ENCODE results near the gene TMEM132C. TPM values are rescaled to one million over a fixed set of nuclear protein-coding genes. Genes with fewer than 3 reads are reported as not detected.
"Not testable (repeated sequence)": the region's sequence is repeated elsewhere in the genome, so short reads cannot be mapped to it uniquely, and the experiment has no call there.

The TMEM132C gene
- polyA plus RNA-seq (ENCODE audit: insufficient read length in 4 of 4): 1 to 10 TPM; 1.9 to 3.7 (median 3.3) TPM

- DNase-seq (ENCODE audit: low read depth in 4 of 4, low spot score in 3 of 4): no peak
Observed at GRCh38 chr12:128267131-128267622, at the start of gene TMEM132C. TMEM132C (plus strand) TSS chr12:128267170; CDS start chr12:128267403, 233 bp downstream.

- DNase-seq (ENCODE audit: low read depth in 4 of 4, low spot score in 3 of 4): no peak
Observed at GRCh38 chr12:128224226-128224625, 42.7 kb upstream of the TMEM132C start.

DNA sequence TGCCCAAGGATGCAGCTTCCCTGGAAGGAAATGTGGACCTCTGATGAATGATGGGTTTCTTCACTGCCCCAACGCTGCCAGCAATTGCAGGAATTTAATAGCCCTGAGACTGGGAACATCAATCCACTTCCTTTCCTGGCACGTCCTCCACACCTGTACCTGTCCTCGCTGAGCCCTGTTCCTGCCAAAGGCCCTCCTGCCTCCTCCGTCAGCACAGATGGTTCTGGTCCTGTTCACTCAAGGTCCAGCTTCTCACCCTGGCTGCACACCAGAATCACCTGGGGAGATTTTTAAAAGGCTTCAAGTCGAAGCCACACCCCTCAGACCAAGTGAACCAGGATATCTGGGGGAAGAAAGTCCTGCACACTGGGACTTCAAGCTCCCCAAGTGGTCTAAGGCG is 38.4 kb upstream of the TMEM132C start:
- no peak for DNase-seq (ENCODE audit: low read depth in 4 of 4, low spot score in 3 of 4)

GRCh38 chr12:128235635-128236417 is 31.1 kb upstream of the TMEM132C start:
- DNase-seq (ENCODE audit: low read depth in 4 of 4, low spot score in 3 of 4): no peak

DNA sequence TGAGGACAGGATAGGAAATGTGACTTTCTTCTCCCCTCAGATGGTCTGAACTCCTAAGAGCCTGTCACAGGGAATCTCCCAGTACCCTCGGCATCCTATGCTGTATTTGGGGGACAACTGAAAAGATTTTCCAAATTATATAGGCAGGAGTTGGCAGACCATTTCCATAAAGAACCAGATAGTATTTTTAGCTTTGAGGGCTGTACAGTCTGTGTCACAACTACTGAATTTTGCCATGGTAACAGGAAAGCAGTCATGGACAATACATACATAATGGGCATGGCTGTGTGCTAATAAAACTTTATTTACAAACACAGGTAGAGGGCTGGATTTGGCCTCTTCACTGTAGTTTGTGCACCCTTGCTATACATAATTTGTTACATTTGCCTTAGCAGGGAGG is 30.4 kb upstream of the TMEM132C start:
- no peak for DNase-seq (ENCODE audit: low read depth in 4 of 4, low spot score in 3 of 4)

DNA sequence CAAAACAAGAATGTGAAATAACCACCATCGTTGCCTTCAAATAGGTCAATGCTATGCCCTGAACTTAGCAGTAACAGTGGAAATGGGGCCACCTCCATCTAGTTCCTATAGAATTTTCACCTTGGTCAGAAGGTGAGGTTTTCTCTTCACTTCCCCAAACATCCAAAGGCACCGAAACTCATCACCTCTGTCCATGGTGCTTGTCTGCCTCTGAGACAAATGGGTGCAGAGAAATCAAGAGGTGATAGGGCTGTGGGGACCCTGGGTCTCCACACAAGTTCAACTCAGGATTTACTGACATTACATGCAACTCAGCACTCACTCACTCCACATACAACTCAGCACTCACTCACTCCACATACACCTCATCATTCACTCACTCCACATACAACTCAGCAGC is 26.2 kb upstream of the TMEM132C start:
- no peak for DNase-seq (ENCODE audit: low read depth in 4 of 4, low spot score in 3 of 4)

GRCh38 chr12:128245121-128245520 is 21.8 kb upstream of the TMEM132C start:
- DNase-seq (ENCODE audit: low read depth in 4 of 4, low spot score in 3 of 4): no peak

GRCh38 chr12:128245905-128246304 is 21.1 kb upstream of the TMEM132C start:
- no peak for DNase-seq (ENCODE audit: low read depth in 4 of 4, low spot score in 3 of 4)

DNA sequence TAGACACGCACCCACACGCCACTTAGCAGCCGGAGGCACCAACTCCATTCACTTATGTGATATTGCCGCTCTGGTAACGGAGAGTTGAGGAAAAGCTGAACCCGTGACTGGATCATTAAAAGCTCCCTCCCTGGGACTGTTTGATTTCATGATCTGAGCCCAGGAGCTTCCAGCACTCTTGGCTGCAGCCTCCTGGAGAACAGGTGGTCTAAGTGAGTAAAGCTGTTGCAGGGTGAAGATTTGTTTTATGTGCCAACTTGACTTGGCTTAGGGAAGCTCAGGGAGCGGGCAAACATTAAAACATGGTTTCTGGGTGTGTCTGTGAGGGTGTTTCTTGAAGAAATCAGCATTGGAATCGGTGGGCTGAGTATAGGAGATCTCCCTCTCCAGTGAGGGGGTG is 16.9 kb upstream of the TMEM132C start:
- no peak for DNase-seq (ENCODE audit: low read depth in 4 of 4, low spot score in 3 of 4)

DNA sequence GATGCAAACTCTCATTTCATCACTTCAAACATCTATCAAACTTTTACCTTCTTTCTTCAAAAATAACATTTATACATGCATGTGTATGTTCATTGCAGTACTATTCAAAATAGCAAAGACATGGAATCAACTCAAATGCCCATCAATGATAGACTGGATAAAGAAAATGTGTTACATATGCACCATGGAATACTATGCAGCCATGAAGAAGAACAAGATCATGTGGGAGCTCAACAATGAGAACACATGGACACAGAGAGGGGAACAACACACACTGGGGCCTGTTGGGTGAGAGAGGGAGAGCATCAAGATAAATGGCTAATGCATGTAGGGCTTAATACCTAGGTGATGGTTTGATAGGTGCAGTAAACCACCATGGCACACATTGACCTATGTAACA is 13.1 kb upstream of the TMEM132C start:
- not testable (repeated sequence) for DNase-seq (ENCODE audit: low read depth in 4 of 4, low spot score in 3 of 4)

GRCh38 chr12:128258866-128259555 is 8.0 kb upstream of the TMEM132C start:
- DNase-seq (ENCODE audit: low read depth in 4 of 4, low spot score in 3 of 4): no peak

DNA sequence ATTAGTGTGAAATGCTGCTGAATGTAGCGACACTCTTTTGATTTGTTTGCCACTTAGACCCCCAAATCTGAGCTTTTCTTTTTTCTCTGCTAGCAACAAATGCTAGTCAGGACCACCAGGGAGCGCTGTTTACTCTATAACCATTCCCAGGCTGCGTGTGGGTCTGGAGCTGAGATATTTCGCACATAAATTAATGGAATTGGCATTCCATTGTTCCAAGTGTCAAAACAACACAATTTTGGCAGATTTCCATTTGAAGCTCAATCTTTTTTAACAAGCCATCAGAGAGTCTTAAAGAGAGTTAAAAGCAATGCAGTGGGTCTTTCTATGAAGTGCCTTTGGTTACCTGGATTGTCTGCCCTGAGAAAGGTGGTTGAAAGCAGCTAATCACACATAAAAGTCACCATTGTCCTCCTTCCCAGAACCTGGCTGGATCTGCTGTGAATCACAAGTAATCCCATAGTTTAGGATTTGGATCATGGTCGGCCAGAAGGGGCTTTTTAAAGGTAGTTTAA is 7.4 kb upstream of the TMEM132C start:
- DNase-seq (ENCODE audit: low read depth in 4 of 4, low spot score in 3 of 4): no peak

- DNase-seq (ENCODE audit: low read depth in 4 of 4, low spot score in 3 of 4): no peak
Observed at GRCh38 chr12:128261757-128262156, 5.2 kb upstream of the TMEM132C start.

DNA sequence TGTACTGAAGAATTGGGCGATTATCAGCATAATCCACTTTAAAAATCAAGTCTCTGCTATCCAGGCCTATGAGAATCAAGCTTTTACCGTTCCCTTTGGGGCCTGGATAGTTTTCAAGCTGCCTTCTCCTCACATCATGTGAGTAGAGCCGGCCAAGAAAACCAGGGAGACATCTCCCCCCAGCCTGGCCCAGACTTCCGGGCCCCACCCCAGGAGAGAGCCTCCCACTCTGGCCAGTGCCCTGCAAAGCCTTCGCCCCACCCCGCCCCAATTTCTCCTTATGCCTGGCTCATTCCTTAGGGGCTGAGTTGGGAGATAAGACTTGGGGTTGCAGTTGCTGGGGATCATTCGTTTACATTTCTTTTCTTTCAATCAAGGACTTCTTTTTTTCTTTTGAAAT is 1.4 kb upstream of the TMEM132C start:
- DNase-seq (ENCODE audit: low read depth in 4 of 4, low spot score in 3 of 4): no peak

GRCh38 chr12:128266086-128266485 is 884 bp upstream of the TMEM132C start:
- DNase-seq (ENCODE audit: low read depth in 4 of 4, low spot score in 3 of 4): no peak

GRCh38 chr12:128266541-128267130 is 334 bp upstream of the TMEM132C start:
- no peak for DNase-seq (ENCODE audit: low read depth in 4 of 4, low spot score in 3 of 4)

DNA sequence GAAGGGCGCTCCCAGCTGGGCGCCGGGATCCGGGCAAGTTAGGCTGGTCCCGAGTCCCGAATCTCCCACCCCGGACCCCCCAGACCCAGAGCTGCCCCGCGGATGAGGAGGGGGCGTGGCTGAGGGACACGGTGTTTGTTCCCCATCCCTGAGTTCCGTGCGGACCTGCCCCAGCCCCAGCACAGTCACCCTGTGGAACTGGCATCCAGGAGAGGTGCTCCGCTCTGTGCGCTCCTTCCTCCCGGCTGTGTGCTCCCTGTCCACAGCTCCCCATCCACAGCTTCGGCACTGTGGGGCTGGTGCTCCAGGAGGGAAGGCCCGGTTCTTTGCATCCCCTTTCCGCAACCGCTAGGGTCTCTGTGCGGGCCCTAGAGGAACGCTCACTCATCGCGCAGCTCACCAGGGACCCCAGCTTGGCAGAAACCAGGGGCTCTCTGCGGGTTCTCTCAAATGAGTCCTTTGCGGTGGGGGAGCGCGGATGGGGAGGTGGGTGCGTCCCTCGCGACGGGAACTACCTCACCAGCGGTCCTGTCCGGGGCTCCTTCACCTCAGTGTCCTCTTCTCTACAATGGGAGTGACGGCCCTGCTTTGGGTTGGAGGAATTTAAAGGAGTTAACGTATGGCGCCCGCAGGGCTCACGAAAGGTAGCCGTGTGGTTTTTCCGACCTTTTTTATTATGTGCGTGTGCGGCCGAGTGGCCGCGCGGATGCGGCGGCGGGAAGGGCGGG is 845 bp downstream of the TMEM132C start:
- DNase-seq (ENCODE audit: low read depth in 4 of 4, low spot score in 3 of 4): no peak

DNA sequence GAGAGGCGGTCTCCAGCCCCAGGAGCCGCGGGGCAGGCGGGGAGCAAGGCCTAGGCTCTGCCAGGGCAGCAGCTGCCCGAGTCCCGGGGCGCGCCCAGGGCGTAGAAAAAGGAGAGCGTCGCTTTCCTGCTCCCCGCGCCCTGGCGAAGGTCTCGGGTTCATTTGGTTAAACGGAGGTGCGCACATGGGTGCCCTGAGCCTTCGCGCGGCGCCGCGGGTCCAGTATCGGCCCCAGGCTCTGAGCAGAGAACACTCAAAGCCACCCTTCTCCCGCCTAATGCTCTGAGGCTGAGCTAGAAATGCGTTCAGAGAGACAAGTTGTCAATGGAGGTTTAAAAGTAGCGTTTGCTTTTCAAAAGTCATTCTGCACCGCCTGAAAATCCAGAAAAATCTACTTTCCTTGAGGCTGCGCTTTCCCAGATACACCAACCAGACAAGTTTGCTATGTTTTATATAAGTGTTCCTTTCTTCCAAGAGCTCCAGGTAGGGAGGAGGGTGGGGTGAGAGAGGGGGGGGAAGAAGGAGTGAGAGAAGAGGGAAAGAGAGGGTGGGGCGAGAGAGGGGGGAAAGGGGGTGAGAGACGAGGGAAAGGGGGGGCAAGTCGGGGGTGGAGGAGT is 1.5 kb downstream of the TMEM132C start:
- DNase-seq (ENCODE audit: low read depth in 4 of 4, low spot score in 3 of 4): no peak

DNA sequence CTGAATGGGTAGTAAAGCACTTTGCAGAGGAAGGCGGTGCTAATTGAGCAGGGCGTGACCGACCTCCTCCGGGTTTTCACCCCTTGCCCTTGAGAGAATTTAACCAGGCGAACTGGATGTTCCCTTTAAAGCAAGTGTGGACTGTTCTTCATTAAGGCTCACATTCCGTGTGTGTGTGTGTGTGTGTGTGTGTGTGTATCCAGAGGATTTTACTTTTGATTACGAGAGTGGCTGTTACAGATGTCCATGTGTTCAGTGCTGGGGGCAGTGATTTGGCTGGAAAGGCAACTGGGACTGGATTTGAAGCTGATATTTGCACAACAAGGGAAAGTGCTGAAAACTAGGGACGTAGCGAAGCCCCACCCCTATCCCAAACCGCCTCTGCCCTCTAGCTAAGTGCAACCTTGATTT is 2.2 kb downstream of the TMEM132C start:
- no peak for DNase-seq (ENCODE audit: low read depth in 4 of 4, low spot score in 3 of 4)

DNA sequence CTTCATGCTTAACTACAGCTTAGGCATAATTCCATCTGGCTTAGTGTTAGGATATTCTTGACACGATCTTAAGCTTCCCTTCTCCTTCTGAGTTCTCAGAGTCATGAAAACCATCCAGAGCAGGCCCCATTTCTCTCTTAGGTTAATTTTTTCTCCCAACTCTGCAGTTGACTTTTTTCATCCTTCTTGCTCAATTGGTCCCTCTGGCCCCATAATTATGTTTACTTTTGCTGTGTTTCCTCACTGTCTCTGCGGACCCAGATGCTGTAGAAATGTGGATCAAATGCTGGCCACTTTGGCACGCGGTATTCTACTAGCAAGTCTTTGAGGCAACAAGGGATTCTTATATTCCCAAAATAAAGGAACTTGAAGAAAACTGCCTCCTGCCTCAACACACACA is 9.5 kb downstream of the TMEM132C start:
- no peak for DNase-seq (ENCODE audit: low read depth in 4 of 4, low spot score in 3 of 4)
